Subcutaneous abdominal adipose tissue (tissue), 5 donors: ENCODE results near the gene SETBP1.
"Not testable (repeated sequence)": the region's sequence is repeated elsewhere in the genome, so short reads cannot be mapped to it uniquely, and the experiment has no call there.

ENCODE experiments used
- H3K27ac ChIP-seq: one replicate; pipeline ENCODE4 v1.7.0; 2013; ENCODE audit warnings: low read depth, mild to moderate bottlenecking, inconsistent platforms, low read length, moderate library complexity
- H3K27me3 ChIP-seq, 5 donors: one replicate each; pipeline ENCODE4 v1.7.0; 2013; ENCODE audit warnings: low read length in 5 of 5, inconsistent platforms in 1 of 5; ENCODE audit not compliant: control insufficient read depth in 5 of 5, insufficient read depth in 4 of 5
- H3K36me3 ChIP-seq, 5 donors: one replicate each; pipeline ENCODE4 v1.7.0; 2013; ENCODE audit warnings: low read length in 5 of 5; ENCODE audit not compliant: control insufficient read depth in 5 of 5, insufficient read depth in 5 of 5
- H3K4me1 ChIP-seq, 5 donors: one replicate each; pipeline ENCODE4 v1.7.0; 2013; ENCODE audit warnings: low read length in 5 of 5, mild to moderate bottlenecking in 3 of 5, moderate library complexity in 1 of 5; ENCODE audit not compliant: control insufficient read depth in 5 of 5, insufficient read depth in 5 of 5
- H3K4me3 ChIP-seq, 5 donors: one replicate each; pipeline ENCODE4 v1.7.0; 2013; ENCODE audit warnings: low read length in 5 of 5, low read depth in 1 of 5
- H3K9ac ChIP-seq, 5 donors: one replicate each; pipeline ENCODE4 v1.7.0; 2013; ENCODE audit warnings: low read length in 5 of 5, mild to moderate bottlenecking in 4 of 5, moderate library complexity in 3 of 5
- H3K9me3 ChIP-seq, 5 donors: one replicate each; pipeline ENCODE4 v1.7.0; 2013; ENCODE audit warnings: low read length in 5 of 5; ENCODE audit not compliant: control insufficient read depth in 5 of 5
- donor health status: healthy.
- donor health status: healthy.
- donor health status: healthy.
- donor health status: healthy.
- donor health status: healthy.

Gene SETBP1

DNA sequence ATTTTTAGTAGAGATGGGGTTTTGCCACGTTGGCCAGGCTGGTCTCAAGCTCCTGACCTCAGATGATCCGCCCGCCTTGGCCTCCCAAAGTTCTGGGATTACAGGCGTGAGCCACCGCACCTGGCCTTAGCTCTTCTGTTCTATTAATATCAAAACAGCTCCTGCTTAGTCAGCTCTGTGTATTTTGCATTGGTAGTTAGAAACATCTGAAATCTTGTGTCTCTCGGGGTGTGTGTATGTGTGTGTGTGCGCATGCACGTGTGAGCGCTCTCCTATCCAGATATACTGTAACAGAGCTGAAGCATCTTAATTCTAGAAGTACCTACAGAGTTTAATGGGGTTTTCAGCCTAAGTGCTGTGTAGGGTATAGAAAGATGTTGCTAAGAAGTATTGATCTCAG is 33.7 kb downstream of the SETBP1 start:
- H3K36me3 ChIP-seq: peaks cover 0 to 3% (median 0%) of the 10 kb centered on the region in 5 donors
- H3K27me3 ChIP-seq: no peaks in the 10 kb centered on the region
- peaks cover 0 to 11% (median 5%) of the 10 kb centered on the region in 5 donors for H3K4me1 ChIP-seq
- no peak overlapping the region for H3K4me3 ChIP-seq
- no peaks in the 10 kb centered on the region for H3K9me3 ChIP-seq
- no peak overlapping the region for H3K9ac ChIP-seq
- no peak overlapping the region for H3K27ac ChIP-seq

DNA sequence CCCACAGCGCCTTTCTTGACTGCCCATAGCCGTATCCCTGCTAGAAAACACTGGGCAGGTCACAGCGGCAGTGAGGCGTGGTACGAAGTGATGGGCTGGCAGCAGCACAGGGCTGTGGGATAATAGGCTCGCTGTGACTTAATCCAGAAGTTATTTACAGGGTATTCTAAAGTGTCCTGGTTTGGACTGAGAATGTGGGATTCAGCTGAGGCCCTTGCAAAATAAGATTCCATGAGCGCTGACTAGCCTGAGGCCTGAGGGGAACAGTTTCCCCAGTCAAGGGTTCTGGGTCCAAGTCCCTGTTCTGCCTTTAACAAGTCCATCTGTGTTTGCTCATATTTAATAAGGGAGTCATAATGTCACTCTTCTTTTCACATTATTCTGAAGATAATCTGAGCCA is 34.6 kb downstream of the SETBP1 start:
- no peak overlapping the region for H3K27ac ChIP-seq

GRCh38 chr18:44715842-44716241 is 35.2 kb downstream of the SETBP1 start:
- Histone ChIP-seq H3K9me3 (no peaks in the 10 kb centered on the region), H3K36me3 (peaks cover 0 to 3% (median 0%) of the 10 kb centered on the region in 5 donors), H3K27me3 (no peaks in the 10 kb centered on the region), H3K27ac (peak overlapping the region; percentile 38), H3K9ac (no peak overlapping the region), H3K4me3 (no peak overlapping the region), H3K4me1 (peaks cover 0 to 4% (median 0%) of the 10 kb centered on the region in 5 donors)

More for the DNA sequence above, 34.6 kb downstream of the SETBP1 start:
- Histone ChIP-seq H3K4me3 (no peak overlapping the region), H3K4me1 (peaks cover 0 to 4% (median 0%) of the 10 kb centered on the region in 5 donors), H3K9ac (no peak overlapping the region), H3K9me3 (no peaks in the 10 kb centered on the region), H3K36me3 (peaks cover 0 to 3% (median 0%) of the 10 kb centered on the region in 5 donors), H3K27me3 (no peaks in the 10 kb centered on the region)

GRCh38 chr18:44716697-44717163 is 36.0 kb downstream of the SETBP1 start:
- Histone ChIP-seq H3K4me1 (peaks cover 0 to 4% (median 0%) of the 10 kb centered on the region in 5 donors), H3K9ac (no peak overlapping the region), H3K36me3 (peaks cover 0 to 3% (median 0%) of the 10 kb centered on the region in 5 donors), H3K9me3 (no peaks in the 10 kb centered on the region), H3K27ac (no peak overlapping the region), H3K4me3 (no peak overlapping the region), H3K27me3 (no peaks in the 10 kb centered on the region)

DNA sequence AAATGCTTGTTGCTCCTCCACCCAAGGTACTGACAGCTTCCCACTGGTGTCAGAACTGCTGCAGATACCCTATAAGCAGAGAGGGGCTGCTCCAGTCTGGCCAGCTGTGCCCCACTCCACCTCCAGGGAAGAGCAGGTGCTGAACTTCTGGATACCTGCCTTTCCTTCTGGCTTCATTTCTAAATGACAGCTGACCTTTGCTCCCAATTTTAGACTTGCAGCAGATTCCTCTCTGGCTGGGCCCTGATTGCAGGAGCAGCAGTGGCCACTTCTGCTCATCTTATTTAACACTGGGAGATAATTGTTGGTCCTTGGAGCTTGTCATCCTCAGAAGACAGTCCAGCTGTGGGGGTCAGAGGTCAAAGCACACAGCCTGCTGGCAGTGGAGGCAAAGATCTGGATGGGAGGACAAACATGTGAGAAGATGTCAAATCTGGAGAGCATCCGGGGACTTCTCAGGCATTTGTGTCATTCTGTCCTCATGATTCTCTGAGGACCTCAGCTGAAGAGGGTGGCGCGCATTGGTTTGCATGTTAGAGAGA is 38.9 kb downstream of the SETBP1 start:
- H3K27ac ChIP-seq: no peak overlapping the region
- no peaks in the 10 kb centered on the region for H3K27me3 ChIP-seq
- H3K36me3 ChIP-seq: no peaks in the 10 kb centered on the region
- H3K9me3 ChIP-seq: no peaks in the 10 kb centered on the region
- H3K4me3 ChIP-seq: no peak overlapping the region
- no peak overlapping the region for H3K9ac ChIP-seq
- peaks cover 3 to 14% (median 10%) of the 10 kb centered on the region in 5 donors for H3K4me1 ChIP-seq

DNA sequence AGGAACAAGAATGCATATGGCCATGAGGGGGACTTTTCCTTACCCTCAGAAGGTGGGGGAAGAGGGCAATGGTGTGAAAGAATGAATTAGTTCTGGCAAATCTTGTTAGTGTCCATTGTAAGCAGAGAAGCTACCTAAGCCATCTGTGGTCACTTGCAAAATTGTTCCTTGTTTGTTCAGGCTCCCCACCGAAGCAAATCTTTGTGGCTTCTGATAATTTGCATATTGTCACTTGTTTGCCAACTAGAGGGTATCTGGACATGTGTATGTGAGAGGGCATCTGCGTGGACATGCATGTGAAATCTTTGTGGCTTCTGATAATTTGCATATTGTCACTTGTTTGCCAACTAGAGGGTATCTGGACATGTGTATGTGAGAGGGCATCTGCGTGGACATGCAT is 41.1 kb downstream of the SETBP1 start:
- H3K9me3 ChIP-seq, H3K36me3 ChIP-seq, H3K9ac ChIP-seq, H3K27ac ChIP-seq, H3K27me3 ChIP-seq, H3K4me3 ChIP-seq: not testable (repeated sequence)
- peaks cover 3 to 29% (median 26%) of the 10 kb centered on the region in 5 donors for H3K4me1 ChIP-seq

GRCh38 chr18:44723411-44723810 is 42.7 kb downstream of the SETBP1 start:
- H3K27ac ChIP-seq: no peak overlapping the region
- no peaks in the 10 kb centered on the region for H3K27me3 ChIP-seq
- no peaks in the 10 kb centered on the region for H3K9me3 ChIP-seq
- H3K36me3 ChIP-seq: no peaks in the 10 kb centered on the region
- no peak overlapping the region for H3K4me3 ChIP-seq
- H3K9ac ChIP-seq: no peak overlapping the region
- peaks cover 3 to 32% (median 26%) of the 10 kb centered on the region in 5 donors for H3K4me1 ChIP-seq

- peak overlapping the region; percentile 69 for H3K27ac ChIP-seq
- no peak overlapping the region for H3K4me3 ChIP-seq
- no peaks in the 10 kb centered on the region for H3K36me3 ChIP-seq
- H3K9ac ChIP-seq: no peak overlapping the region
- peaks cover 3 to 32% (median 26%) of the 10 kb centered on the region in 5 donors for H3K4me1 ChIP-seq
- H3K27me3 ChIP-seq: no peaks in the 10 kb centered on the region
- no peaks in the 10 kb centered on the region for H3K9me3 ChIP-seq
Measured at GRCh38 chr18:44724105-44724778, 43.6 kb downstream of the SETBP1 start.

DNA sequence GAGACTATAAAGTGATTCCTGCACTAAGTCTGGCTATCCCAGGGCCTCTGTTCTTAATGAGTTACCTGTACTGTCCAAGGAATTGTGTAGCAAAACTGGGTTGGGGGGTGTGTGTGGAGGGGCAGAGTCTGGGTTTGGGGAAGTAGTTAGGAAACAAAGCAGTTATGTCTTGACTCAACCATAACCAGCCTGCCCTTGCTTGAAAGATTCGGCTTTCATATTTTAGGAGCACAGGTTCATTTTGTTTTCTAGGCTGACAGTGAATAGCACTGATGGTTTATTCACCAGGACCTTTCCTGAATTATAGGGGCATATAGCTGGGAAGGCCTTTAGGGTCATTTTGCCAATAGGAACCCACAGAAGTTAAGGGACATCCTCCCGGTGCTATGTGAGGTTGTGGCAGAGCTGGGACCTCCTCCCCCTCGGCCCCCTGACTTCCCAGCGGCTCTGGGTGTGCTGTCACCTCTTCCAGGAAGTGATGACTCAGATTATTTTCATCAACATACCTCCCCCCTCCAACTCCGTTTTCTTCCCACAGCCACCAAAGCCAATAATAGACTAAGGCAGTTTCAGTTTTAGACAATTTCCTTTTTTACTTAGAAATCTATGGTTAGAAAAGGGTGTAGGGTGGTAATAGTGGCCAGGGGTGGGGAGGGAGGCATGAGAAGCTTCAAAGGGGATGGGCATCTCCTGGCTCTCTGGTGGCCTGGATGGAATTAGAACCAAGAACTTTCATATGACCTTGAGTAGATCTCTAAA is 44.8 kb downstream of the SETBP1 start:
- H3K4me3 ChIP-seq: no peak overlapping the region
- H3K27ac ChIP-seq: peak overlapping the region; percentile 69
- H3K4me1 ChIP-seq: peaks cover 3 to 35% (median 29%) of the 10 kb centered on the region in 5 donors
- H3K9ac ChIP-seq: no peak overlapping the region
- no peaks in the 10 kb centered on the region for H3K27me3 ChIP-seq
- no peaks in the 10 kb centered on the region for H3K36me3 ChIP-seq
- H3K9me3 ChIP-seq: no peaks in the 10 kb centered on the region

DNA sequence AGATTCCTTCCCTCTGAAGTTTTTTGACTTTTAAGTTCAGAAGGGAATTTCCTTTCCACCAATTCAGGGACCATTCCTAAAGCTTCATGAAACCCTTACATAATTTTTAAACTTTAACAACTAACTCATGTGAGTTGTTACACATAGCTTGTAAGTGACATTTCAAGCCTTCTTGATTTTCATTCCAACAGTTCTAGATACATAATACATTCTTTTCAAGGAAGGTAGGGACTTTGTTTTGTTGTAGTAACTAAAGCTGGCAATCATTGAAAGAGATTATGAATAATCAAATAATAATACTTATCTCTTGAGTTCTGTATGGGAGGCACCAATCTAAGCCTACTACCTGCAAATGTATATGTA is 45.4 kb downstream of the SETBP1 start:
- Histone ChIP-seq H3K9me3 (no peaks in the 10 kb centered on the region), H3K36me3 (no peaks in the 10 kb centered on the region), H3K27me3 (no peaks in the 10 kb centered on the region), H3K4me1 (peaks cover 3 to 35% (median 29%) of the 10 kb centered on the region in 5 donors), H3K27ac (peak overlapping the region; percentile 69), H3K4me3 (no peak overlapping the region), H3K9ac (no peak overlapping the region)
